ENCODE results near the gene SH3BP5L.

GRCh38 chr1:248791010-248791409 is 34.7 kb downstream of the SH3BP5L start:
- no peak for TF ChIP-seq CTCF (IDR thresholded peaks at IDR 0.05)
- TF ChIP-seq POLR2A (IDR thresholded peaks at IDR 0.05): no peak

Measured in testis (tissue), 2 donors.